Measurements from ENCODE around the gene PABPN1L.

DNA sequence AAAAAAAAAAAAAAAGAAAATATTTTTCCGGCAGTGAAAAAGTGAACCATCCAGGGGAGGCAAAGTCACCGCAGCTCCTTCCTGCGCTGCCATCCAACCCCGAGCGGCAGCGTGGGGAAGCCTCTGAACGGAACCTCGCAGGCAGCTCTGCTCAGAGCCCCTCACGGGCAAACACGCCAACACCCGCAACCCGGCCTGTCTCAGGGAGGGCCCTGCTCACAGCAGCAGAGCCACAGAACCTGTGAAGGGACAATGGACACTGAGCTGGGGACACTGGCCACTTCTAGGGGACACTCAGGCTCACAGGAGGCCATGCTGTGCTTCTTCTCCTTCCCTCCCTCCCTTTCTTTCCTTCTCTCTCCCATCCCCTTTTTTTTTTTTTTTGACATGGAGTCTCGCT is 33.4 kb downstream of the PABPN1L start:
- TF ChIP-seq, protein P1, sequence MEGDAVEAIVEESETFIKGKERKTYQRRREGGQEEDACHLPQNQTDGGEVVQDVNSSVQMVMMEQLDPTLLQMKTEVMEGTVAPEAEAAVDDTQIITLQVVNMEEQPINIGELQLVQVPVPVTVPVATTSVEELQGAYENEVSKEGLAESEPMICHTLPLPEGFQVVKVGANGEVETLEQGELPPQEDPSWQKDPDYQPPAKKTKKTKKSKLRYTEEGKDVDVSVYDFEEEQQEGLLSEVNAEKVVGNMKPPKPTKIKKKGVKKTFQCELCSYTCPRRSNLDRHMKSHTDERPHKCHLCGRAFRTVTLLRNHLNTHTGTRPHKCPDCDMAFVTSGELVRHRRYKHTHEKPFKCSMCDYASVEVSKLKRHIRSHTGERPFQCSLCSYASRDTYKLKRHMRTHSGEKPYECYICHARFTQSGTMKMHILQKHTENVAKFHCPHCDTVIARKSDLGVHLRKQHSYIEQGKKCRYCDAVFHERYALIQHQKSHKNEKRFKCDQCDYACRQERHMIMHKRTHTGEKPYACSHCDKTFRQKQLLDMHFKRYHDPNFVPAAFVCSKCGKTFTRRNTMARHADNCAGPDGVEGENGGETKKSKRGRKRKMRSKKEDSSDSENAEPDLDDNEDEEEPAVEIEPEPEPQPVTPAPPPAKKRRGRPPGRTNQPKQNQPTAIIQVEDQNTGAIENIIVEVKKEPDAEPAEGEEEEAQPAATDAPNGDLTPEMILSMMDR (IDR thresholded peaks at IDR 0.05; ENCODE audit: extremely low read depth in 1 of 2, insufficient read depth in 1 of 2, low read depth in 1 of 2, low read length in 2 of 2): no peak
- no peak for TF ChIP-seq POLR2A (IDR thresholded peaks at IDR 0.05; ENCODE audit: low read depth, low read length)
- no peak for TF ChIP-seq POLR2AphosphoS5 (IDR thresholded peaks at IDR 0.05; ENCODE audit: insufficient read depth, low read depth, low read length)
- no peak for TF ChIP-seq GATA2 (IDR thresholded peaks at IDR 0.05; ENCODE audit: insufficient read depth, insufficient read length, low read depth, low read length)
- TF ChIP-seq FOS (IDR thresholded peaks at IDR 0.05; ENCODE audit: borderline replicate concordance, insufficient read depth, low read length): no peak
- TF ChIP-seq MYC (IDR thresholded peaks at IDR 0.05; ENCODE audit: low read depth, low read length): no peak
- no peak for TF ChIP-seq EZH2 (IDR thresholded peaks at IDR 0.05; ENCODE audit: borderline replicate concordance, low read depth, low read length, severe bottlenecking)

Data from endothelial cell of umbilical vein (primary cell).